ENCODE data around the gene DCDC1. TPM values are rescaled to one million over a fixed set of nuclear protein-coding genes. Genes with fewer than 3 reads are reported as not detected.

Gene DCDC1
- total RNA-seq, 2 donors from 2014 or later: 2.9 to 3.2 TPM

- Mint-ChIP-seq H3K9me3 (peaks cover 3% of the 10 kb centered on the region), H3K4me3 (no peak overlapping the region), H3K4me1 (peaks cover 7% of the 10 kb centered on the region), H3K36me3 (ENCODE audit: low read depth) (no peaks in the 10 kb centered on the region), H3K27me3 (ENCODE audit: insufficient read depth) (no peaks in the 10 kb centered on the region), H3K27ac (no peak overlapping the region)
- Histone ChIP-seq H3K27me3 (ENCODE audit: control insufficient read depth, insufficient read depth, low read length, poor library complexity, severe bottlenecking) (no peaks in the 10 kb centered on the region), H3K4me1 (ENCODE audit: control insufficient read depth, insufficient read depth, low read length) (no peaks in the 10 kb centered on the region), H3K9me3 (ENCODE audit: control insufficient read depth, low read length) (no peaks in the 10 kb centered on the region), H3K36me3 (ENCODE audit: control insufficient read depth, insufficient read depth, low read length) (no peaks in the 10 kb centered on the region), H3K9ac (ENCODE audit: extremely low read depth, low read length, poor library complexity, severe bottlenecking) (no peak overlapping the region), H3K27ac (ENCODE audit: low read depth, low read length) (no peak overlapping the region), H3K4me3 (ENCODE audit: low read length) (no peak overlapping the region)
- 94 to 95% methylated on average over 4 to 6 of the region's 6 CpGs for WGBS, 2 experiments (ENCODE audit: insufficient coverage in 1 of 2, insufficient read length in 1 of 2)
- no peak for DNase-seq
- TF ChIP-seq CTCF (conservative IDR thresholded peaks at IDR 0.05): no peak
Observed at GRCh38 chr11:30983776-30984441, 385.6 kb downstream of the DCDC1 start.

GRCh38 chr11:30983143-30983542 lies 386.4 kb downstream of the DCDC1 start:
- H3K27ac Mint-ChIP-seq: no peak overlapping the region
- no peaks in the 10 kb centered on the region for H3K4me1 ChIP-seq (ENCODE audit: control insufficient read depth, insufficient read depth, low read length)
- no peaks in the 10 kb centered on the region for H3K9me3 ChIP-seq (ENCODE audit: control insufficient read depth, low read length)
- no peak overlapping the region for H3K27ac ChIP-seq (ENCODE audit: low read depth, low read length)
- peaks cover 6% of the 10 kb centered on the region for H3K4me1 Mint-ChIP-seq
- peaks cover 3% of the 10 kb centered on the region for H3K9me3 Mint-ChIP-seq
- H3K9ac ChIP-seq (ENCODE audit: extremely low read depth, low read length, poor library complexity, severe bottlenecking): no peak overlapping the region
- no peak overlapping the region for H3K4me3 Mint-ChIP-seq
- WGBS, 2 experiments (ENCODE audit: insufficient coverage in 1 of 2, insufficient read length in 1 of 2): 83% methylated on average over 1 of the region's 2 CpGs; no CpG with 5 or more reads in 1 of the 2 experiments
- no peaks in the 10 kb centered on the region for H3K27me3 Mint-ChIP-seq (ENCODE audit: insufficient read depth)
- no peak for DNase-seq
- no peak for TF ChIP-seq CTCF (conservative IDR thresholded peaks at IDR 0.05)
- H3K36me3 Mint-ChIP-seq (ENCODE audit: low read depth): no peaks in the 10 kb centered on the region
- H3K36me3 ChIP-seq (ENCODE audit: control insufficient read depth, insufficient read depth, low read length): no peaks in the 10 kb centered on the region
- no peak overlapping the region for H3K4me3 ChIP-seq (ENCODE audit: low read length)
- H3K27me3 ChIP-seq (ENCODE audit: control insufficient read depth, insufficient read depth, low read length, poor library complexity, severe bottlenecking): no peaks in the 10 kb centered on the region

- H3K9ac ChIP-seq (ENCODE audit: extremely low read depth, low read length, poor library complexity, severe bottlenecking): no peak overlapping the region
- H3K9me3 ChIP-seq (ENCODE audit: control insufficient read depth, low read length): peaks cover 7% of the 10 kb centered on the region
- H3K27ac Mint-ChIP-seq: no peak overlapping the region
- no peak for DNase-seq
- no peaks in the 10 kb centered on the region for H3K4me1 Mint-ChIP-seq
- no peak overlapping the region for H3K27ac ChIP-seq (ENCODE audit: low read depth, low read length)
- no peak overlapping the region for H3K4me3 ChIP-seq (ENCODE audit: low read length)
- no peaks in the 10 kb centered on the region for H3K36me3 ChIP-seq (ENCODE audit: control insufficient read depth, insufficient read depth, low read length)
- no peaks in the 10 kb centered on the region for H3K27me3 Mint-ChIP-seq (ENCODE audit: insufficient read depth)
- no peak for TF ChIP-seq CTCF (conservative IDR thresholded peaks at IDR 0.05)
- no peaks in the 10 kb centered on the region for H3K9me3 Mint-ChIP-seq
- H3K4me3 Mint-ChIP-seq: no peak overlapping the region
- no peaks in the 10 kb centered on the region for H3K36me3 Mint-ChIP-seq (ENCODE audit: low read depth)
- no peaks in the 10 kb centered on the region for H3K4me1 ChIP-seq (ENCODE audit: control insufficient read depth, insufficient read depth, low read length)
- H3K27me3 ChIP-seq (ENCODE audit: control insufficient read depth, insufficient read depth, low read length, poor library complexity, severe bottlenecking): no peaks in the 10 kb centered on the region
Observed at GRCh38 chr11:30967579-30967978, 402.0 kb downstream of the DCDC1 start.

Data from endodermal cell (in vitro differentiated cells).